Stimulated activated CD8-positive, alpha-beta memory T cell treated with anti-CD3 and anti-CD28 coated beads, Interleukin-12 subunit alpha, Interleukin-12 subunit beta, amount 100 ng/mL, for 4 hours (primary cell): ENCODE data around the gene ASPSCR1.

Experiments
- DNase-seq: peaks from one replicate; pipeline ENCODE4 v3.0.0-alpha.2; 2020; ENCODE audit warnings: low read depth

The ASPSCR1 gene

GRCh38 chr17:81983011-81983638 lies 5.7 kb downstream of the ASPSCR1 start:
- no peak for DNase-seq

- DNase-seq, result no peak
These were observed 6.4 kb downstream of the ASPSCR1 start for GRCh38 chr17:81983639-81984373.

- no peak for DNase-seq
These were observed 7.5 kb downstream of the ASPSCR1 start for GRCh38 chr17:81984773-81985410.

- DNase-seq, result no peak
These were observed 9.2 kb downstream of the ASPSCR1 start for GRCh38 chr17:81986606-81987005.

DNA sequence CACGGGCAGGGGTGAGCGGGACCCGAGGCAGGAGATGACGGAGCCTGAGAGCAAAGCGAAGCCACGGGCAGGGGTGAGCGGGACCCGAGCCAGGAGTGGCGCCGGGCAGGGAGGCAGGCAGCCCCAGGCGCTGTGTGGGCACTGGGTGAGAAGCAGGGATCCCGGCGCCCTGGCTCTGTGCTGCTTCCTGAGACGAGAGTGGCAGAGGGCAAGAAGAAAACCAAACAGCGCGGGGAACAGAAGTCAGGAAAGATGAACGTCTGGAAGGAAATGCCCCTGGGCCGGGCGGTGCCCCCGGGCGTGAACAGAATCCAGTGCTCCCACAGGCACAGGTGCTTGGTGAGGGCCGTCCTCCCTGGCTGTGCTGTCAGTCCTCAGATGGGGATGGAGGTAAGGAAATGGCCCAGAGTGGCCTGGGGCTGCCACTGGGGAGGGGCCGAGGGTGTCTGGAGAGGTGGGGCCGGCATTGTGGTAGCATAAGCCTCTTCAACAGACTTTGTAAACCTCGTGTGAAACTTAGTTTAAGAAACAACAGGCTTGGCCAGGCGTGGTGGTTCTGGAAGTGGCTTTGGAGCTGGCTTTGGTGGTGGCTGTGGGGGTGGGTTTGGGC lies 9.8 kb downstream of the ASPSCR1 start:
- no peak for DNase-seq

DNA sequence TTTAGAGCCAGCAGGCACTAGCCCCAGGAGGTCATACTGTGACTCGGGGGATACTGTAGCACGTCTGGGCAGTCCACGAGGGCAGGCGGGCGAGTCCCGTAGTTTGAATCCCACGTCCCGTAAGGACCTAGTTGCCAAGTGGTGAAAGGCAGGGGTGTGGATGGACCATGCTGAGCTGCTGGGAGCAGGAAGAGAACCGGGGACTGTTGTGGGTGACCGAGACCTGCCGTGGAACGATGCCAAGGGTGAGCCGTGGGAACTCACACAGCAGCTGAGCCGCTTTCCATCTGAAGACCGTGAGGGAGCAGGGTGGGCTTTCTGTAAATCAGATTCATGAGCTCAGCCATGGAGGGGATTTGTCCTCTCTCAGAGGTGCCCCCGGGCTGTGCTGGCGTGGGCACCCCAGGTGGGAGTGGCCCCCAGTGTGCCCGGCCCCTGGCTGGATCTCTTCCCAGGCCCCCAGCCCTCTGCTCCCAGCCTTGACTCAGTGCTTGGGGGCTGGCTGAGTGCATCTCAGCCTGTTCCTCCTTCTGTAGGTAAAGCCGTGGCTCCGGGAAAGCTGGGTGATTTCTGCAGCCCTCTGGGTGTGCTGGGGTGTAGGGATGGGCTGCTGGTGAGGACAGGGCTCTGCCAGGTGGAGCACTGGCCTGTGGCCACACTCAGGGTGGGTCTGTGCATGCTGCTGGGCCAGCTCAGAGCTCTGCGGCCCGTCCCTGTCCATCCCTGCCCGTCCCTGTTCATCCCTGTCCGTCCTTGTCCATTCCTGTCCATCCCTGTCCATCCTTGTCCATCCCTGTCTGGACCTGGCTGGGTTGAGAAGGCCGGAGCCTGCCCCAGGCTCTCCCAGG lies 13.6 kb downstream of the ASPSCR1 start:
- DNase-seq, result no peak

GRCh38 chr17:81991684-81992305 lies 14.4 kb downstream of the ASPSCR1 start:
- no peak for DNase-seq

DNA sequence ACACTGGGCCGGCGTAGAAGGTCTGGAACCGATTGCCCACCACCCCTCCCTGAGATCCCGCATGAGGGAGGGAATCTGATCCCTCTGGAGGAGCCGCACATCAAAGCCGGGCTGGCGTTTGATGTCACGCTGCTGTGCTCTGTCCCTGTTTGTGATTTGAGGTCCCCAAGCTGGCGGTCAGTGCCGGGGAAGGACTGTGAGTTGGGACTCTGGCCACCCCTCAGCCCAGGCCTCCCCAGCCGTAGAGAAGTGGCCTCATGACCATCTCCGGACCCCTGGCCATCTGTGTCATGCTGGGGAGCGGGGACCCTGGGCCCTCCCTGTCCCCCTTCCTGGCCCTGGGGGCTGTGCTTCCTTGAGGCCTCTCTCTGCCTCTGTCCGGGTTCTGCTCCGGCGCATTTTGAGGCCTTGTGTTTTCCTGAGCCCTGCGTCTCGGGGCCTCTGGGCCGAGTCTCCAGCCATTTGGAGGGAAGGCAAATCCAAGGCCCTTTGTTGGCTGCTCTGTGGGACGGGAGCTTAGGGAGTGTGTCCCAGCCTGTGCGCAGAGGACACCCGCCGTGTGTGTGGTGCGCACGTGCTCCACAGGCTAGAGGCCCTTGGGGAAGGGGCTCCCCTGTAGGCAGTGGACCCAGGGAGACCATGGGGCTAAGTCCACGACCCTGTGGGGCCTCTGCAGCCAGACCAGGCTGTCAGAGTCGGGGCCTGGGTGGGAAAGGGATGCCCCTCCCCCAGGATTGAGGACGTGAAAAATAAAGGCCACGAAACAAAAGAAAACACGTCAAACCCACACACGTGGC lies 15.1 kb downstream of the ASPSCR1 start:
- DNase-seq, result no peak

- no peak for DNase-seq
These were observed 16.5 kb downstream of the ASPSCR1 start for GRCh38 chr17:81993729-81994592.

GRCh38 chr17:81994593-81995462 lies 17.4 kb downstream of the ASPSCR1 start:
- DNase-seq, result no peak

DNA sequence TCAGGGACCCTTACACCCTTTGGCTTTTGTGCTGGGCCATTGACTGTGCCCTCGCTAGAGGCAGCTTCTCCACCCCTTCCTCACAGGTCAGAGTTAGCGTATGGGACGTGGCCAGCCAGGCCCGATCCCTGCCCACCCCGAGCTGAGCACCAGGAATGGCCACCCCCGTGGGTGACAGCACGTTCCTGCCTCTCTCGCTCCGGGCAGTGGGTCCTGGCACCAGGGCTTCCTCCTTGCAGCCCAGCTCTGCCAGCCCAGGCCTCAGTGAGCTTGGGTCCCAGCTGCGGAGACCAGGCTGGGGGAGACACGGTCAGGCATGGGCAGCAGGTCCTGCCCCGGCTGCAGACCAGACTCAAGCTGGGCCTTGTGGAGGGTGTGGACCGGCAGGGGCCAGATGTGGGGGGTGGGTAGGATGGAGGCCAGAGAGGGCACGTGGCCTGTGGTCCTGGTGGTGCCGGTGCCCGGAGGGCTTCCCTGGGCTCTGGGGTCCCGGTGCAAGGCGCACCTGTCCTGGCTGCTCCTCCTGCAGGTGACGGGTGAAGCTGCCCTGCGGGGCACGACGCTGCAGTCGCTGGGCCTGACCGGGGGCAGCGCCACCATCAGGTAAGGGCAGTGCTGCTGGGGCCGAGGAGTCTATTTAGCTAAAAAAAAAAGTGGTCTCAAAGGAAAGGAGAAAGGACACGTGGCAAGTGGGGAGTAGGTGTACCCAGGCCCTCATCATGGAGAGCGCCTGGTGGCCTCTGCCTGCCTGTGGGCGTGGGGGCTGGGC lies 18.2 kb downstream of the ASPSCR1 start:
- no peak for DNase-seq

DNA sequence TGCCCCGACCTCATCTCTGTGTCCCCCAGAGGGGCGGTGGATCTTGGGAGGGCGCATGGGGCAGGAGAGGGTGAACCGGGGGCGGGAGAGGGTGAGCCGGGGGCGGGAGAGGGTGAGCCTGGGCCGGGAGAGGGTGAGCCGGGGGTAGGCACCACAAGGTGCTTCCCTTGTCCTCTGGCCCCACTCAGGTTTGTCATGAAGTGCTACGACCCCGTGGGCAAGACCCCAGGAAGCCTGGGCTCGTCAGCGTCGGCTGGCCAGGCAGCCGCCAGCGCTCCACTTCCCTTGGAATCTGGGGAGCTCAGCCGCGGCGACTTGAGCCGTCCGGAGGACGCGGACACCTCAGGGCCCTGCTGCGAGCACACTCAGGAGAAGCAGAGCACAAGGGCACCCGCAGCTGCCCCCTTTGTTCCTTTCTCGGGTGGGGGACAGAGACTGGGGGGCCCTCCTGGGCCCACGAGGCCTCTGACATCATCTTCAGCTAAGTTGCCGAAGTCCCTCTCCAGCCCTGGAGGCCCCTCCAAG lies 18.9 kb downstream of the ASPSCR1 start:
- DNase-seq, result no peak

- no peak for DNase-seq
These were observed 19.5 kb downstream of the ASPSCR1 start for GRCh38 chr17:81996757-81997441.

- no peak for DNase-seq
These were observed 20.8 kb downstream of the ASPSCR1 start for GRCh38 chr17:81998212-81998611.

GRCh38 chr17:81998691-81999438 lies 21.4 kb downstream of the ASPSCR1 start:
- DNase-seq, result no peak

DNA sequence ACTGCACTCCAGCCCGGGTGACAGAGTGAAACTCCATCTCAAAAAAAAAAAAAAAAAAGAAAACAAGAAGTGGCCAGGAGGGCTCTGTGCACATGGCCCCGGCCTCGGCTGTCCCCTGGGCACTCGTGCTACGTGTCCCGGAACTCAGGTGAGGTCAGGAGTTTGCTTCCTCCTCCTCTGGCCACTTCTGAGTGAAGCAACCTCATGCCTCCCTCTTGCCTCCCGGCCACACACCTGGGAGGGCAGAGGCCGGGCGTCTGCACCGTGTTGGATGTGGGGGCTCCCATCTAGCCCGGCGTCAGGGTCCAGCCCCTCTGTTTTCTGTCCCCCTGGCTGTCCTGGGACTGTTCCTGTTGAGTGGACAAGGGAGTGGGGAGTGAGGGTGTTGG lies 22.2 kb downstream of the ASPSCR1 start:
- DNase-seq, result no peak
